ENCODE measurements around the gene ADGRD2. TPM values are rescaled to one million over a fixed set of nuclear protein-coding genes. Genes with fewer than 3 reads are reported as not detected.

ADGRD2 gene
- total RNA-seq, 4 donors from 2014 or later, result not detected

DNA sequence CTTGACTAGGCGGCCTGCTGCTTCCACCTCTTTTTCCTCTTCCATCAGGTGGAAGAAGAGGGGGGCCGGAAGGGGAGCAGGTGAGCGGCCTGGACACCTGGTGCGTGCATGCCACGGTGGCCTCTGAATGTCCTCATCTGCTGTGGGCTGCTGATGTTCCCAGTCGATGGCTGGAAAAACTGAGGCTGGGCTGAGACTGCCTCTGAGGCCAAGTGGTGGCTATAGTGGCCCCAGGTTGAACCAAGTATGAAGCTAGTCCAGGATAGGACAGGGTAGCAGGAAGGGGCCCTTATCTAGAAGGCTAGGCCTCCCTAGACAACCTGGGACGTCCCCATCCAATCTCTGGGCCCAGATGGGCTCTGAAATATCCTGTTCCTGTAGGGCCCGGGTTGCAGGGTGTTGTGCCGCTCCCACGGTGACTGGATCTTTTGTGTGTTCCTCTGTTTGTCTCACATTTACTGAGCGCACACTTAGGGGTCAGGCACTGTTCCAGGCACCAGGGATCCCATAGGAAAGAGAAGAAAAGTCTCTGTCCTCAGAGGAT lies 57.7 kb downstream of the ADGRD2 start:
- DNase-seq, result peak in 1 of 3 donors; percentile 28

DNA sequence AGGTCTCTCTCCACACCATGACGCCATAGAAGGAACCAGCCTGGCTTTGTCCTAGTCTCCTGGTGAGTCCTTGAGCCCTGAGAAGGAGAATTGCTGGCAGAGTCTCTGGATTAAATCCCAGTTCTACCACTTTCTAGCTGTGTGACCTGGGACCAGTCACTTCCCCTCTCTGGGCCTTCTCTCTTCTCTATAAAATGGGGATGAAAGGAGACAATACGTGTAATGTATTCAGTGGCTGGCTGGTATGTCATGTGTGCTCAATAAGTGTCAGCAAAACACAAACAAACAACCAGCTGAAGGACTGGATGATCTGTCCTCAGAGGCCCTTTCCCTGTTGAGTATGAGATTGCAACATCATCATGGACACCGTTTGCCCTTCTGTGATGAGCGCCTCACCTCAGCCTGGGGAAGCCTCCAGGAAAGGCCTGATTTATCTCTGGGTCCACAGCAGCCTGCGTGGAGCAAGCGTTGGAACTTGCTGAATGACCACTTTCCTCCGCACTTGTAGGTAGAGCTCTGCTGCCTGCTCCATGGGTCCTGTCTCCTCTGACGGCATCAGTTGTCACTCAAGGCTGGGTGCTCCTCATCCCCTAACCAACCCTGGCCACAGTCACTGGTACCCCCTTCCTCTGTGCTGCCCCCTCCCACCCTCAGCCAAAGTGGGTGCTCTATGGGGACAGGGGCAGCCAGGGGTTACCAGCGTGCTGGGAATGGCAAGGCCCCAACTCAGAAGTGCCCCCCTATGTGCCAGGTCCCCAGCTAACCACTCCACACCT lies 60.6 kb downstream of the ADGRD2 start:
- Histone ChIP-seq H3K4me3 (no peak overlapping the region), H3K27me3 (peaks cover 0 to under 1% of the 10 kb centered on the region in 2 donors), H3K36me3 (no peaks in the 10 kb centered on the region), H3K4me1 (no peaks in the 10 kb centered on the region), H3K9me3 (no peaks in the 10 kb centered on the region), H3K27ac (no peak overlapping the region)
- TF ChIP-seq, protein P1, sequence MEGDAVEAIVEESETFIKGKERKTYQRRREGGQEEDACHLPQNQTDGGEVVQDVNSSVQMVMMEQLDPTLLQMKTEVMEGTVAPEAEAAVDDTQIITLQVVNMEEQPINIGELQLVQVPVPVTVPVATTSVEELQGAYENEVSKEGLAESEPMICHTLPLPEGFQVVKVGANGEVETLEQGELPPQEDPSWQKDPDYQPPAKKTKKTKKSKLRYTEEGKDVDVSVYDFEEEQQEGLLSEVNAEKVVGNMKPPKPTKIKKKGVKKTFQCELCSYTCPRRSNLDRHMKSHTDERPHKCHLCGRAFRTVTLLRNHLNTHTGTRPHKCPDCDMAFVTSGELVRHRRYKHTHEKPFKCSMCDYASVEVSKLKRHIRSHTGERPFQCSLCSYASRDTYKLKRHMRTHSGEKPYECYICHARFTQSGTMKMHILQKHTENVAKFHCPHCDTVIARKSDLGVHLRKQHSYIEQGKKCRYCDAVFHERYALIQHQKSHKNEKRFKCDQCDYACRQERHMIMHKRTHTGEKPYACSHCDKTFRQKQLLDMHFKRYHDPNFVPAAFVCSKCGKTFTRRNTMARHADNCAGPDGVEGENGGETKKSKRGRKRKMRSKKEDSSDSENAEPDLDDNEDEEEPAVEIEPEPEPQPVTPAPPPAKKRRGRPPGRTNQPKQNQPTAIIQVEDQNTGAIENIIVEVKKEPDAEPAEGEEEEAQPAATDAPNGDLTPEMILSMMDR (IDR thresholded peaks at IDR 0.05), result no peak
- TF ChIP-seq POLR2A (IDR thresholded peaks at IDR 0.05), result no peak
- peak in 1 of 3 donors; percentile 37 for DNase-seq

More for the DNA sequence above, 57.7 kb downstream of the ADGRD2 start:
- Histone ChIP-seq H3K9me3 (no peaks in the 10 kb centered on the region), H3K36me3 (no peaks in the 10 kb centered on the region), H3K4me3 (no peak overlapping the region), H3K4me1 (peaks cover 0 to 19% (median 4%) of the 10 kb centered on the region in 4 donors), H3K27me3 (peaks cover 0 to 25% of the 10 kb centered on the region in 2 donors), H3K27ac (no peak overlapping the region)
- TF ChIP-seq POLR2A (IDR thresholded peaks at IDR 0.05), result no peak
- TF ChIP-seq, protein P1 (IDR thresholded peaks at IDR 0.05), result no peak

DNA sequence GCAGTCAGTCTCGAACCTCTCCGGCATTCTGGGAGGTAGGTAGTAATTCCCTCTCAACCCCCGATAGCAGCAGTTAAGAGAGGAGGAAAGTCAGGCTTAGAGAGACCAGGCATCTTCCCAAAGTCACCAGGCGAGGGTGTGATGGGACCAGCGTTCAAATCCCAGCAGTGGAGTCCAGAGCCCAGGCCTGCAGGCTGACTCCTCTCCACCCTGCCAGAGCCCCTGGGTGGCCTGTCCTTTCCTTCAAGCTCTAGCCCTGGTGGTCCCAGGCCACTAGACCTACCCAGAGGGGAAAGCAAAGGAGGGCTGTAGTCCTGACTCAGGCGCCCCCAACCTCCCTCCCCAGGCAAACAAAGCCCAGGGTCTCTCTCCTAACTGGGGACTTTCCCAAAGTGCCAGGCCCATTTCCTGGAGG lies 61.2 kb downstream of the ADGRD2 start:
- TF ChIP-seq, protein P1 (IDR thresholded peaks at IDR 0.05), result no peak
- TF ChIP-seq POLR2A (IDR thresholded peaks at IDR 0.05), result no peak
- Histone ChIP-seq H3K36me3 (no peaks in the 10 kb centered on the region), H3K27me3 (no peaks in the 10 kb centered on the region), H3K4me1 (no peaks in the 10 kb centered on the region), H3K27ac (no peak overlapping the region), H3K9me3 (no peaks in the 10 kb centered on the region), H3K4me3 (no peak overlapping the region)
- DNase-seq, result no peak

DNA sequence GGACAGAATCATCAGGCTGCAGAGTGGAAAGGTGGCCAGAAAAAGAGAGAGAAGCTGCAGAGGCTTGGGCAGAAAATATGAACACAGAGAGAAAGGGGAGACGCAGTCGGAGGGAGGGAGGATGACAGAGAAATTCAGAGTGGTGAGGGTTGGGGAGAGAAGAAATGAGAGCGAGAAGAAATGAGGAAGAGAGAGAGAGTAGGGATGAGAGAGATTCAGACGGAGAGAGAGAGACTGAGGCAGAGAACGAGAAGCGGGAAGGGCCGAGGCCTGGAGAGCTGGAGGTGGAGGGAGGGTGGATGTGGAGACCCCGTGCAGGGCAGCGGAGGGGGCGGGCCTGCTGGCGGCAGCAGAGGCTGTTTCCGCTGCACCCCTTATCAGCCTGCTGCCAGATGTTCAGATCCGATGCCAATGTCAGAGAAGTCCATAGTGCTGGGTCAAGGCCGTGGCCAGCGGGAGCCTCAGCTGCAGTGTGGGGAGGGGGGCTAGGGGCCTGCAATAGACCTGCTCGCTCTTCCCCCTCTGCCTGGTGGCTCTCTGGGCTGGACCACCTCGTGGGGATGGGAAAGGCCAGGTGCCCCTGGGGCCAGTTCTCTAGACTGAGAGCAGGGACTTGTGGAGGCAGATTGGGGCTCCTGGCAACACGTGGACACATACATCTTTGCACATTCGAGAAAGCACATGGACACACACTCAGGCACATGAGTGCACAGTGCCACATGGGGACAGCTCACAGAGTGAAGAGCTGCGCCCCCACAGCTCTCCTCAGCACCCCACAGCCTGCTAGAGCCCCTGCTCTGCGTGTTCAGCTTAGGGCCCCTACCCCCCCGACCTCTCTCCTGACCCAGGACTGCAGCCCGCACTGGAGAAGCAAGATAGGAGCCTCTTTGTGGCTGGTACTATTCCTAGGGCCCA lies 61.9 kb downstream of the ADGRD2 start:
- Histone ChIP-seq H3K4me1 (no peaks in the 10 kb centered on the region), H3K4me3 (no peak overlapping the region), H3K9me3 (no peaks in the 10 kb centered on the region), H3K27me3 (no peaks in the 10 kb centered on the region), H3K27ac (no peak overlapping the region), H3K36me3 (no peaks in the 10 kb centered on the region)
- DNase-seq, result peak in 1 of 3 donors; percentile 47
- TF ChIP-seq, protein P1 (IDR thresholded peaks at IDR 0.05), result no peak
- TF ChIP-seq POLR2A (IDR thresholded peaks at IDR 0.05), result no peak

DNA sequence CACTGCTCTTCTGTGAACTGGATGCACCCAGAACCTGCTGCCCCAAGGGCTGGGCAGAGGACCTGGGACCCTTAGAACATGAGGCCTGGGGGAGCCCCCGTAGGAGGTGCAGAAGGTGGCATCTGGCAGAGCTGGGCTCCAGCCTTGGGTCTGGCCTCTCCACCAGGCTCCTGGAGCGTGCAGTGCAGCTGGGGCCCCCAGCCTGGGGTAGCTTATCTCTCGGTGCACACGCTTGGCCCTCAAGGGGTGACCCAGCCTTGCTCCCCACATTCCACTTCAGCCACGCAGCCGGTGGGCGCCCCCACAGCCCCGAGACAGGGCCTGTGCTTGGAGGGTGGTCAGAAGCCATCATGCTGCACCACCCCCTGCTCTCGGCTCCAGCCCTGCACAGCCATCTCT lies 62.6 kb downstream of the ADGRD2 start:
- TF ChIP-seq, protein P1 (IDR thresholded peaks at IDR 0.05), result no peak
- no peak for TF ChIP-seq POLR2A (IDR thresholded peaks at IDR 0.05)
- Histone ChIP-seq H3K36me3 (no peaks in the 10 kb centered on the region), H3K4me3 (no peak overlapping the region), H3K9me3 (no peaks in the 10 kb centered on the region), H3K27ac (no peak overlapping the region), H3K4me1 (no peaks in the 10 kb centered on the region), H3K27me3 (no peaks in the 10 kb centered on the region)
- no peak for DNase-seq

All from Peyer's patch (tissue), 4 donors.